ENCODE measurements around the gene PCYT1B. TPM values are rescaled to one million over a fixed set of nuclear protein-coding genes. Genes with fewer than 3 reads are reported as not detected.

Gene PCYT1B
- total and polyA plus RNA-seq, 3 donors from 2014 or later, result 15.5 to 24.0 (median 23.9) TPM

DNA sequence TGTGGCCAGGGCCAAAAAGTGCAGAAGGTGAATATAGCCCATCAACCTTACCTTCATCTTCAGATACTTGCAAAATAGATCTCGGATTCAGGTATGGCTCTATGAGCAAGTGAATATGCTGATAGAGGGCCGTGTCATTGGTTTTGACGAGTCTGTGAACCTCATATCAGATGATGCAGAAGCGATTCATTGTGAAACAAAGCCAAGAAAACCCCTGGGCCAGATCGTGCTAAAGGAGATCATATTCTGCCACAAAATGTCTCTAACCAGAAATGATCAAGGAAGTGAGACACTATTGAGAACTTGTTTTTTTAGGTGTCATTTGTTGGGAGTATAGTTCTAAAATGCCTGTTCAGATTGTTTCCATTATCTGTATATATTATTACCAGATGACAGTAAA lies 133.7 kb downstream of the PCYT1B start:
- Histone ChIP-seq H3K4me3 (no peak overlapping the region), H3K4me1 (no peaks in the 10 kb centered on the region), H3K27me3 (no peaks in the 10 kb centered on the region), H3K27ac (no peak overlapping the region), H3K9me3 (no peaks in the 10 kb centered on the region), H3K36me3 (ENCODE audit: low read depth, missing control alignments) (no peaks in the 10 kb centered on the region)
- DNase-seq, result no peak
- WGBS, 2 donors, result 73 to 75% methylated on average over 4 to 5 of the region's 5 CpGs
- intact Hi-C loops (cut with DNase I; ENCODE audit: low total_unique reads), result no loop called here
- TF ChIP-seq, protein P1, sequence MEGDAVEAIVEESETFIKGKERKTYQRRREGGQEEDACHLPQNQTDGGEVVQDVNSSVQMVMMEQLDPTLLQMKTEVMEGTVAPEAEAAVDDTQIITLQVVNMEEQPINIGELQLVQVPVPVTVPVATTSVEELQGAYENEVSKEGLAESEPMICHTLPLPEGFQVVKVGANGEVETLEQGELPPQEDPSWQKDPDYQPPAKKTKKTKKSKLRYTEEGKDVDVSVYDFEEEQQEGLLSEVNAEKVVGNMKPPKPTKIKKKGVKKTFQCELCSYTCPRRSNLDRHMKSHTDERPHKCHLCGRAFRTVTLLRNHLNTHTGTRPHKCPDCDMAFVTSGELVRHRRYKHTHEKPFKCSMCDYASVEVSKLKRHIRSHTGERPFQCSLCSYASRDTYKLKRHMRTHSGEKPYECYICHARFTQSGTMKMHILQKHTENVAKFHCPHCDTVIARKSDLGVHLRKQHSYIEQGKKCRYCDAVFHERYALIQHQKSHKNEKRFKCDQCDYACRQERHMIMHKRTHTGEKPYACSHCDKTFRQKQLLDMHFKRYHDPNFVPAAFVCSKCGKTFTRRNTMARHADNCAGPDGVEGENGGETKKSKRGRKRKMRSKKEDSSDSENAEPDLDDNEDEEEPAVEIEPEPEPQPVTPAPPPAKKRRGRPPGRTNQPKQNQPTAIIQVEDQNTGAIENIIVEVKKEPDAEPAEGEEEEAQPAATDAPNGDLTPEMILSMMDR (IDR thresholded peaks at IDR 0.05), result no peak
- no peak for TF ChIP-seq POLR2A (IDR thresholded peaks at IDR 0.05)

DNA sequence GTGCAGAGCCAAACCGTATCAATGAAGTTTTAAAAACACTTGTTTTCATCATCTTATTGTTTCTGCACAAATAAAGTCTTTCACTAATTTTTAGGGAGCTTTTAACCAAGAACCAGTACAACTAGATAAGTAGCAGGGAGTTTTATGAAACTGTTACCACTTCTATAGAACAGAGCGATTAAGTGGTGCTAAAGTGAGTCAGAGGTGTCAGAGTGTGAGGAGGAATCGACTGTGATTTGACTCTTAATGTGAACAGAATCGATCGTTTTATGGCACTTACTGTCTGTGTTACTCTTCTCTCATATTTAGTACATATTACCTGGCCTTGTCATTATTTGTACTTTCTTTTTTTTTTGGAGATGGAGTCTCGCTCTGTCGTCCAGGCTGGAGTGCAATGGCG lies 138.8 kb downstream of the PCYT1B start:
- no peak overlapping the region for H3K27ac ChIP-seq
- H3K36me3 ChIP-seq (ENCODE audit: low read depth, missing control alignments), result no peaks in the 10 kb centered on the region
- no peak for DNase-seq
- TF ChIP-seq POLR2A (IDR thresholded peaks at IDR 0.05), result no peak
- TF ChIP-seq, protein P1 (IDR thresholded peaks at IDR 0.05), result no peak
- 79 to 80% methylated on average over 5 to 8 of the region's 8 CpGs for WGBS, 2 donors
- intact Hi-C loops (cut with DNase I; ENCODE audit: low total_unique reads), result no loop called here
- no peak overlapping the region for H3K4me3 ChIP-seq
- H3K9me3 ChIP-seq, result no peaks in the 10 kb centered on the region
- no peaks in the 10 kb centered on the region for H3K27me3 ChIP-seq
- H3K4me1 ChIP-seq, result no peaks in the 10 kb centered on the region

Small RNAs within 50 kb of the gene (small RNA-seq; reads per million reads assigned to genes)
- 0 reads per million in 2 donors for gene SNRPEP9

Other genes with a start within 250 kb of the PCYT1B start
- 10 to 100 TPM; 71.1 to 74.8 TPM for gene PDK3, start 182.1 kb downstream of the PCYT1B start, total RNA-seq
- 28.1 TPM for gene PDK3, start 182.1 kb downstream of the PCYT1B start, polyA plus RNA-seq (ENCODE audit: insufficient read depth, low read depth, low replicate concordance)
- gene POLA1, start 46.6 kb upstream of the PCYT1B start, total RNA-seq, result 10 to 100 TPM; 15.0 to 15.7 TPM
- gene POLA1, start 46.6 kb upstream of the PCYT1B start, polyA plus RNA-seq (ENCODE audit: insufficient read depth, low read depth, low replicate concordance), result 5.4 TPM

Measured in testis (tissue), 3 donors.